GM19193 (cell line): ENCODE data around the gene MYO1B.

Source experiments
- POLR2A ChIP-seq: IDR thresholded peaks from 4 replicates; pipeline ENCODE4 v1.6.1; 2011; ENCODE audit not compliant: insufficient read depth, insufficient read length; ENCODE audit errors: extremely low read depth

Gene MYO1B

DNA sequence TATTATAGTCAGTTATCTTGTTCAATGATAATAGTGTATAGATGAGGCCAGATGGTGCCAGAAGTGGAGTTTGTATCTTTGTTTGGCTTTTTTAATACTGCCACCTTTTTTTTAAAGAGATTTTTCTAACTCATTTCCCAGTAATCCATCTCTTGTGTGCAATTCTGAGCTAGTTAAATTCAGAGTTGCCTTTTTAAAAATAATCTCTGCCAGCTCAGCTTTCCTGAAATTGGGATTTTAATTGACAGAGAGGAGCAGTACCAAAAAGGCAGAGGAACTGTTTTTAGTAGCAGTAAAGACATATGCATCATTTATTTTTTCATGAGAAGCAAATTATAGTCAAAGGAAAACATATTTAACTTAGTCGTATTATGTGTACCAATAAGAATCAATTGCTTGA lies 185.3 kb downstream of the MYO1B start:
- TF ChIP-seq POLR2A, result no peak

DNA sequence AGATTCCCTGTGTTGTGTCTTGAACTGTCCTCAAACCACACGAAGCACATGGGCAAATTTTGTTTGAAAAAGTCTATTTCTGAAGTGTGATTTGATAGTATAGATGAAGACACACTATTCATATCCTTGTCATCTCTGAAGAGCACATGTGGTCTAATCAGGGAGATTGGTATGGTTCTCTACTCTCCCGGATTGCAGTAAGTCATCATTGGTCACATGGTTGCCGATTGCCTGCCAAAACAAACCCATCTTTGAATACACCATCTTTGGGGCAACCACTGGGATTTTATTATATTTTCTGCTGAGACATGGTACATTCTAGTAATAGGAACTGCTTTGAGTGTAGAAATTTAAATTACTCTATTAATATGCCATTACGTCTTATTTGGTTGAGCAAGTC lies 186.9 kb downstream of the MYO1B start:
- TF ChIP-seq POLR2A, result no peak

DNA sequence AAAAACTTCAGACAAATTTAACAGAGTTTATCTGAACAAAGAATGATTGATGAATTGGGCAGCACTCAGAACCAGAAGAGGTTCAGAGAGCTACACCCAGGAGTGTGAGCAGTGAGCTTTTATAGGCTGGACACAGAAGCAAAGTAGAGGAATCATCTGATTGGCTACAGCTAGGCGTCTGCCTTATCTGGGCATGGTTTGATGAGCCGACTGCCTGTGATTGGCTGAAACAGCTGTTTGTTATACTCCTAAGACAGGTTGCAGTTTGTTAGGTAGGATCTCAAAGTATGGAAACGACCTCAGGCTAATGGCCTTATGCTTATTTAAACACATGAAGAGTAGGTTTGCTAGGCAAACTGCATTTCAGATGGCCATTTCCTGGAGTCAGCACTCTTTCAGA lies 188.9 kb downstream of the MYO1B start:
- no peak for TF ChIP-seq POLR2A

DNA sequence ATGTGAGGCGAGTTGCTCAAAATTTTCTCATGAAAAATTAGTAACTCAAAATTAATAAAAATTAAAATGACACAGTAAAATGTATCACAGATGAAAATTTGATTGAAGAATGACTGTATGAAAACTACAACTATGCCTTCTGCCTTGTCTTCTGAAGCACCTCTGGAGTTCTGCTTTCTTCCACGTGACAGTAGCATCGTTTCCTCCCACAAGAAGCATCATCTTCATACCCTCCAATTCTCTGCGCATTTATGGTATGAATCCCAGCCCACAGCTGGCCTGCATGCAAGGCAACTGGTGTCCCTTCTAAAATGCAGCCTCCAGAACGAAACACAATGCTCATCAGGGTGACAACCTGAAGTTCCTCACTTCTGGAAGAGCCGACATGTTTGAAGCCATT lies 189.9 kb downstream of the MYO1B start:
- TF ChIP-seq POLR2A, result no peak

DNA sequence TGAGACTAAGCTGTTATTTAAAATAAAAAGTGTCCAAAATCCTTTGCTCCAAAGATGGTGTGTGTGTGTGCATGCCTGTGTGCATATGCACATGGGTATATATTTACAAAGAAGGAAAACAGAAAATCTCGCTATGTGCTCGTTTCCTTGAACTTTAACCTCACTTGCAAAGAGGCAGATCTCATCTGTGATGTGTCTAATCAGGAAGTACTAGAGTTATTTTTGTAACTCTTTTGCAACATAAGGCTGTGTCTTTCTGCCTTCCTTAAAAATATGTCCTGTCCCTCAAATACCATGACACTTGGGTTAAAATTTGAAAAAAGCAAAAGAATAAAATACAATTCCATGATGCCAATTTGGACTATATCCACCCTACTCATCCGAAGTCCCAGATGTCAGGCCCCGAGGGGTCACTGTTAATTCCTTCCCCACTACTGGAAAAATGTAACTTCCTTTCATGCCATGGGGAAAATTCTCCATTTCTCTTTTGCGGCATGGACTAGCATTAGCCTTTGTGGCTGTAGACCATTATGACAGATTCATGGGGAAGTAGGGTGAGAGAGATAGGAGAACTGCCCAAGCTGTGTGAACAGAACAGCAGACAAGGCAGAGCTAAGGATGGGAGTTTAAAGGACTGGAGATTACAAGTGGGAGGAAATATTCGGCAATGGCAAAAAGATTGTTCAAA lies 191.3 kb downstream of the MYO1B start:
- TF ChIP-seq POLR2A, result no peak

DNA sequence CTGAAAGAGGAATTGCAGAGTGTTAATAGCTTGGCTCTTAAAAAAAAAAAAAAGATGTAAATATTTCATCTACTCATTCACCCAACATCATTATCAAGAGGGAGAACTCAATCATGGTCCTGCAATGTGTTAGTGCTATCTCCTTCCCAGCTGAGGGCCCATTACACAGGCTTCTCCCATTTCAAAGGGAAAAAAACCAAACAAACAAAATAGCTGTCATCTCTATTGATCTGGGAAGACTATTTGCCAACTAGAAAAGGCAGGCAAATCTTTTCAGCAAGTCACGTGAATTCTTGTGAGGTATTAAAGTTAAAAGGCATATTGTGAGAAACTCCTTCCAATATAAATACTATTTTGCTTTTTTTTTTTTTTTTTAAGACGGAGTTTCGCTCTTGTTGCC lies 194.3 kb downstream of the MYO1B start:
- no peak for TF ChIP-seq POLR2A

DNA sequence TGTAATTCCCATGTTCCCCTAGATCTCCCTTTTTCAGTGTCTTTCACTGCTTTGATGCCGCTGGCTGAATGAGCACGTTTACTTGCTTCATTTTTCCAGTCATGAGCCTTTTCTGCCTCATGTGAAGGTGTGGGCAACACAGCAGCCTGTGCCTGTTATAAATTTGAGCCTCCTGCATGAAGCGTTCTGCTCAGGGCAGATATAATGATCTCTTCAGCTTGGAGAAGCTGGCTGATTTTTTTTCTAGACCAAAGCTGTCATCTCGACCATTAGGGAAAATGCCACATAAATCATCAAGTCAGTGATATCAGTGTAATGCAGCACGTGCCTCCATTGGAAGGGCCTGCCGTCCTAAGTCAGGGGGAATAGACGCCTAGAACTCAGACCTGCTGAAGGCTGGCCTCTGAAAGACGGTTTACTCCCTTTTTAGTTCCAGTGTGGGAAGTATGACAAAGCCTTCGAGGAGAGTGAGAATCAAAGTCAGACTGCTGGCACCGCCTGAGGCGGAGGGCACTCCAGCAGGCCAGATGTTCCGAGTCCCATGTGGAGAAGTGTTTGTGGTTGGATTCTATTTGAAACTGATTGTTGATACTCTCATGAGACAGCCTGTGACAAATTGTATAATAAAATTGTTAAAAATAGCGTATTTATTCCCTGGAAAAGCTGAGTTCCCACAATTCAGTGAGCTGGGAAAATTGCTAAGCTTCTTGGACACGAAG lies 196.5 kb downstream of the MYO1B start:
- no peak for TF ChIP-seq POLR2A

DNA sequence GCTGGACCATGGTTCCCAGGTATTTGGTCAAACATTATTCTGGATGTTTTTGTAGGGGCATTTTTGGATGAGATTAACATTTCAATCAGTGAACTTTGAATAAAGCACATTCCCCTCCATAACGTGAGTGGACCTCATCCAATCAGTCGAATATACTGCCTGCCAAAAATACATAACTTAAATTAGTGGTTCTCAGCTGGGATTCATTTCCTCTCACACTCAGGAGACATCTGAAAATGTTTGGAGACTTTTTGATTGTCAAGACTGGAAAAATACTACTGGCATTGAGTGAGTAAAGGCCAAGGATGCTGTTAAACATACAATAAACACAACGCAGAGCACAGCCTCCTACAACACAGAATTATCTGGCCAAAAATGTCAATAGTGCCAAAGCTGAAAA lies 198.2 kb downstream of the MYO1B start:
- no peak for TF ChIP-seq POLR2A

DNA sequence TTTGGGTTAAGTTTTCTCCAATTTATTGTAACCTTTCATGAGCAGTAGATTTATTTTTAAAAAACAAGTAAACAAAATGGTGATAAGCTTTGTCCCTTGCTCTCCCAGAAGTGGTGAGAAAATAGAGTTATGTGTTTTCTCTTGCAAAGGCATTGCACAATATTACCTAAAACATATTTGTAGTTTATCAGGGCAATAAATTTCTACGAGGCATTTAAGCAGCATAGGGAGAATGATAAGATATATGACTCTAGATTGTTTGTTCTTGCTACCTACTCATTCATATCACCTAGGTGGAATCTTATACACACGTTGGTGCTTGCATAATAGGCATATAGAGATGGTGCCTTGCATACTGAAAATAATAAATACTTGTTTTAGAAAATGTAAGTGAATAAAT lies 201.7 kb downstream of the MYO1B start:
- TF ChIP-seq POLR2A, result no peak

DNA sequence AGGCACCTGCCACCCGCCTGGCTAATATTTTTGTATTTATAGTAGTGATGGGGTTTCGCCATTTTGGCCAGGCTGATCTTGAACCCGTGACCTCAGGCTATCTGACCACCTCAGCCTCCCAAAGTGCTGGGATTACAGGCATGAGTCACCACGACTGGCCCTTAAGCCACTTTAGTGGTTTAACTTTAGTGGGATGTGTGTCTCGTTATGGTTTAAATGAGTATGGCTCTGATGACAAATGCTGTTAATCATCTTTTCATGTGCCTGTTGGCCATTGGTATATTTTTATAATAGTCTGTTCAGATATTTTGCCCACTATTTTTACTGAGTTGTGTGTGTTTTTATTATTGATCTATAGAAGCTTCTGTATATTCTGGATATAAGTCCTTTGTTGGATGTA lies 205.9 kb downstream of the MYO1B start:
- no peak for TF ChIP-seq POLR2A

DNA sequence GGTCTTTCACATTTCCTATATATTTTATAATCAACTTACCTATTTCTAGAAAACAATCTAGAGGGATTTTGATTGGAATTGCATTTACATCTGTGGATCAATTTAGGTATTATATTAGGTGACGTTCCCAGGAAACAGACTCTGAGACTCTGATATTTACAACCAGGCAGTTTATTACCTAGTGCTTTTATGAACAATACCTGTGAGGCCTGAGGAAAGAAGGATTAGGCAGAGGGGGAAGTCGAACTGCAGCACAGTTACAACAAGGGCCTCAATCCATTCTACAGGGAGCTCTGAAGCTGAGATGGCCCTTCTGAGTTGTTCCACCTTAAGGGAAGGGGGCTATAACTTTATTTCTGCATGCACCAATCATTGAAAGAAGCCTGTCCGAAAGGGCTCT lies 206.9 kb downstream of the MYO1B start:
- no peak for TF ChIP-seq POLR2A

DNA sequence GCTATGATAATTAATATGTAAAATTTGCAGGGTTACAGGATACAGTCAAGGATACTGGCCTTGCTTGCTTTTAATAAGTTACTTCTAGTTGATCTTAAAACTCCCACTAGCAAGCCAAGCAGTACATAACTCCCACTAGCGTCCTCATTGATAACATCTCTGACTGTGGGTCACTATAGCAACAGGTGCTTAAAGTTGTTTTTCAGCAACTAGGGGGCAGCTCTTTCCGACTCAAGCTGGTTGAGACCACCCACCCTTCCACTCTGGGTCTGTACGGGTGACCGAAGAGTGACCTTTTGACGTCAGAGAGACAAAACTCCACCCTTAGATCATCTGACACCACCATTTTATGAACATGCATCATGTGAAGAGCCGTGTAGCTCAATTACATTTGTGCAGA lies 208.6 kb downstream of the MYO1B start:
- no peak for TF ChIP-seq POLR2A

DNA sequence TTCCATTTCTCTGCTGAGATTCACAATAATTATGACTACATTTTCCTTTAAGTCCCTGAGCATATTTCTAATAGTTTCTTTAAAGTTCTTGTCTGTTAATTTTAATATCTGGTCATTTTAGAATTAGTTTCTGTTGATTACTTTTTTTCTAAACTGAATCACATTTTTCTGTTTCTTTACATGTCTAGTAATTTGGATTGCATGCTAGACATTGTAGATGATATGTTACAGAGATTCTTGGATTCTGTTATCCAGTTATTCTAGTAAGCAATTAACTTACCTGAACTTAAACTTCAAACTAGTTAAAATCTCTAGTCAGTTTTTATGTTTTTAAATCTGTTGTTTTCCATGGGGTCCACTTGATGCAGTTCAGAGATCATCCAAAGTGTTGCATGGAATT lies 214.0 kb downstream of the MYO1B start:
- no peak for TF ChIP-seq POLR2A

DNA sequence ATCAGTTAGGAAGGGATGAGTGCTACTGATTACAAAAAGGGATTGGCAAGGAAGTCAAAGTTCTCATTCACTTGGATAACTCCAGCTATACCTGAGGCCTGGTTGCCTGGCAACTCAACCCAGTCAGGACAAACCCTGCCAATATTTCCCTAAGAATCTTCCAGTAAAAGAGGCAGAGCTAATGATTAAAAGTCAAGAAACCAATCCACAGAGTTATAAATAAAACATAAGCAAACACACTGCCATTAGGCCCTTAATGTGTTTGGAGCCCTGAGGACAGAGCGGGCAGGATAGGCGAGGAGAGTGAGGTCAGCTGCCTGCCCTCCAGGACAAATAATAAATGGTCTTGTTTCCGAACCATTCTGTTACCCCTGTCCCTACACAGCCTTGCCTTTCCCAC lies 217.2 kb downstream of the MYO1B start:
- no peak for TF ChIP-seq POLR2A

DNA sequence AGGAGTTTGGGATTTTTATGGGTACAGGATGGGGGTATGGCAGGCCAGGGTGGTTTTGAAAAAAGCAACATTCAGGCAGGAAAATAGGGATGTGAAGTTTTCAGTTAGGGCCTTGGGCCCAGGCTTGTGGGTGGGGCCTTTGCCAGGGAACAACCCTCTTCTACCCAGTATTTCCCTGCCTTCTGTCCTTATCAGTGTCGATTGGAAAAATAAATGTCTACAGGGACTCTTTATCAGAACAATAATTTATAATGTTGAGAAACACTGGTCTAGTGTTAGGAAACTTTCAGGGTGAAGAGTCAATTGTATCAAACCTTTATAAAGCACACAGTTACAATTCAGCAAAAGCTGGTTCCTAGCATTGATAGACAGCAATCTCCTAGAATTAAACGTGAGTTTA lies 218.6 kb downstream of the MYO1B start:
- TF ChIP-seq POLR2A, result no peak

DNA sequence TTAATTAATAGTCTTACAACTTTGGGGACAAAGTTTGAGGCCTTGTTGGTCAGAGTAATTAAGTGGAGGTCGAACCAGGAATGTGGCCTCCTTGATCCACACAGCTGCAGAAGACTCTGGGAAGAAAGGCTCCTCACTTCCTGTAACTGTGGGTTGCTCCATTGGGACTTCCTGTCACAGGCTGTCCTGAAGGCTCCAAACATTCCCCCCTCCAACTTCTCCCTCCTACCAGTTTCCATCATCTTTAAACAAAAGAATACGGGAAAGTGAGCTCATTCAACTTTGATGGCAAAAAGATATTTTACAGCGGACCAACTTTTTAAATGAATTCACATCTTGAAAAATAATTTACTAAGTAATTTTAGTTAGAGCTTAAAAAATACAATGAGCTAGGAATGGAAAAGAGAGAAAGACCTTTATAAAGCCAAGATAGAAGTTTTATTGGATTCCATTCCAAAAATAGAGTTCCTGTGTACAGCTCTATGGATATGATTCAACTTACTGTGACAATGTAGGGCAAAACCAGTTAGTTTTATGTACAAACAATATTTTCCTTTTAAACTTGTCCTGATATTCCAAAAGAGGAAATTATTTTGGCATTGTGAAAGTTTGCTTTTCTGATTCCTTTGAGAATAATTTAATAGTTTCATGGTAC lies 220.7 kb downstream of the MYO1B start:
- no peak for TF ChIP-seq POLR2A
